Cardiac muscle cell (in vitro differentiated cells and primary cell): ENCODE measurements around the gene PCDHGC5. TPM values are rescaled to one million over a fixed set of nuclear protein-coding genes. Genes with fewer than 3 reads are reported as not detected.

ENCODE experiments used
- DNase-seq, 2 donors: peaks; one replicate each; pipeline versions ENCODE4 v3.0.0 to v3.0.0-alpha.2; 2010 to 2017; ENCODE audit warnings: low read depth in 1 of 2, low spot score in 1 of 2
- H3K27ac ChIP-seq: fragments of 200-600 bp; sonication (generic); 2 replicates; pipeline ENCODE4 v1.5.1; 2016
- H3K27me3 ChIP-seq: fragments of 200-600 bp; sonication (generic); 2 replicates; pipeline ENCODE4 v1.6.0; 2016; ENCODE audit warnings: control low read depth
- H3K36me3 ChIP-seq: fragments of 200-600 bp; sonication (generic); 2 replicates; pipeline ENCODE4 v1.5.1; 2016; ENCODE audit warnings: control low read depth
- H3K4me1 ChIP-seq: fragments of 200-600 bp; sonication (generic); 2 replicates; pipeline ENCODE4 v1.8.1; 2017; ENCODE audit warnings: low read depth, mild to moderate bottlenecking, mixed run types
- H3K4me3 ChIP-seq: fragments of 200-600 bp; sonication (generic); 2 replicates; pipeline ENCODE4 v1.5.1; 2016; ENCODE audit warnings: mild to moderate bottlenecking
- H3K9me3 ChIP-seq: fragments of 200-600 bp; sonication (generic); 2 replicates; pipeline ENCODE4 v1.5.1; 2017; ENCODE audit warnings: low read depth, mild to moderate bottlenecking, control low read depth
- CTCF ChIP-seq: IDR thresholded peaks from 2 replicates; pipeline ENCODE4 v1.5.1; 2012; ENCODE audit warnings: low read depth, mild to moderate bottlenecking, low read length
- polyA plus RNA-seq: library from polyadenylated mRNA; unstranded; fragments of >200 nt; fragmentation: Nextera tagmentation; extraction: Ambion mirVana; gene quantifications from 2 replicates; pipeline ENCODE4 v1.2.1, GENCODE V29; 2016
- total RNA-seq: library from RNA; depleted of rRNA; stranded (reverse); fragments of >200 nt; gene quantifications from 2 replicates; pipeline ENCODE4 v1.2.3, GENCODE V29; 2016

The PCDHGC5 gene
- total and polyA plus RNA-seq, 2 experiments from 2014 or later: 2.2 TPM; not detected in 1

GRCh38 chr5:141511771-141512325, 23.0 kb downstream of the PCDHGC5 start:
- no peak for TF ChIP-seq CTCF
- Histone ChIP-seq H3K4me1 (peaks cover 20% of the 10 kb centered on the region), H3K27ac (no peak overlapping the region), H3K27me3 (no peaks in the 10 kb centered on the region), H3K9me3 (no peaks in the 10 kb centered on the region), H3K36me3 (no peaks in the 10 kb centered on the region), H3K4me3 (no peak overlapping the region)
- no peak for DNase-seq

DNA sequence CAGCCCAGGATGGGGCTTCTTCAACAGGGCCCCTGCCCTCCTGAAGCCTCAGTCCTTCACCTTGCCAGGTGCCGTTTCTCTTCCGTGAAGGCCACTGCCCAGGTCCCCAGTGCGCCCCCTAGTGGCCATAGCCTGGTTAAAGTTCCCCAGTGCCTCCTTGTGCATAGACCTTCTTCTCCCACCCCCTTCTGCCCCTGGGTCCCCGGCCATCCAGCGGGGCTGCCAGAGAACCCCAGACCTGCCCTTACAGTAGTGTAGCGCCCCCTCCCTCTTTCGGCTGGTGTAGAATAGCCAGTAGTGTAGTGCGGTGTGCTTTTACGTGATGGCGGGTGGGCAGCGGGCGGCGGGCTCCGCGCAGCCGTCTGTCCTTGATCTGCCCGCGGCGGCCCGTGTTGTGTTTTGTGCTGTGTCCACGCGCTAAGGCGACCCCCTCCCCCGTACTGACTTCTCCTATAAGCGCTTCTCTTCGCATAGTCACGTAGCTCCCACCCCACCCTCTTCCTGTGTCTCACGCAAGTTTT, 23.6 kb downstream of the PCDHGC5 start:
- Histone ChIP-seq H3K4me1 (peaks cover 20% of the 10 kb centered on the region), H3K9me3 (no peaks in the 10 kb centered on the region), H3K27me3 (no peaks in the 10 kb centered on the region), H3K27ac (no peak overlapping the region), H3K4me3 (peak overlapping the region; percentile 47), H3K36me3 (no peaks in the 10 kb centered on the region)
- peak; percentile 84 for TF ChIP-seq CTCF
- DNase-seq: peak; percentile 71 to 85

GRCh38 chr5:141512911-141513626, 24.2 kb downstream of the PCDHGC5 start:
- peak; percentile 54 to 62 for DNase-seq
- Histone ChIP-seq H3K36me3 (no peaks in the 10 kb centered on the region), H3K27me3 (no peaks in the 10 kb centered on the region), H3K9me3 (no peaks in the 10 kb centered on the region), H3K27ac (peak overlapping the region; percentile 76), H3K4me3 (peak overlapping the region; percentile 47), H3K4me1 (peaks cover 15% of the 10 kb centered on the region)
- no peak for TF ChIP-seq CTCF

DNA sequence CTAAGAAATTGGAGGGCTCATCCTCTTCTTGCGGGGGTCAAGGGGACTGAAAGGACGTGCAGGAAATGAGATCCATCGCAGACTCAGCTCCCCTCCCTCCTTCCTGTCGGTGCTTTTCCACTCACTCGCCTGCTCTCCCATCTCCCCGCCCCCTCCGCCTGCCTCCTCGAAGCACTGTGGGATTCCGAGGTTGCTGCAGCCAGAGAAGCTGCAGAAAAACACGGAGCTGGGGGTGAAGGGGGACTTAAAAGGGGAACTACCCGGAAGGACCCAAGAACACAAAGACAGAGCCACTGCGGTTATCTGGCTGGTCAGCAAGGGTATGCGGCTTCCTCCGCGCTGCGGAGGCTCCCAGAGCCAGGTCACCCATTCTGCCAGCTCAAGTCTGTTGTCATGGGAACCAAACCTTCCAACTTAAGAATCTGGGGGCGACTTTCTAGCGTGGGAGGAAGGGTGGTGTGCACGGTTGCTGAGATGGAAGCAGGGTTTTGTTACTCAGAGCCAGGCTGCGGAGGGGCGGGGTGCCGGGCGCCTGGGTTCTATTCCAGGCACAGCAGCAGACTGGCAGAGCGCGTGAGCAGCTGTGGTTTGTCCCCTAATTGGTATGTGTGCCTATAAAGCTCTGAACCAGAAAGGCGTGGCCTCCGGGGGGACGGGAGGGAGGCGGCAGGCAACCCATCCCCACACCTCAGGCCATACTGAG, 24.9 kb downstream of the PCDHGC5 start:
- Histone ChIP-seq H3K4me1 (peaks cover 9% of the 10 kb centered on the region), H3K4me3 (peak overlapping the region; percentile 47), H3K9me3 (no peaks in the 10 kb centered on the region), H3K36me3 (no peaks in the 10 kb centered on the region), H3K27ac (peak overlapping the region; percentile 76), H3K27me3 (no peaks in the 10 kb centered on the region)
- peak; percentile 74 to 90 for DNase-seq
- no peak for TF ChIP-seq CTCF

- no peaks in the 10 kb centered on the region for H3K27me3 ChIP-seq
- no peak overlapping the region for H3K4me3 ChIP-seq
- no peaks in the 10 kb centered on the region for H3K36me3 ChIP-seq
- no peaks in the 10 kb centered on the region for H3K9me3 ChIP-seq
- DNase-seq: peak in 1 of 2 donors; percentile 60
- TF ChIP-seq CTCF: no peak
- peak overlapping the region; percentile 76 for H3K27ac ChIP-seq
- H3K4me1 ChIP-seq: peaks cover 3% of the 10 kb centered on the region
Observed at GRCh38 chr5:141514330-141515133, 25.7 kb downstream of the PCDHGC5 start.
